ENCODE data around the gene TRIM3. TPM values are rescaled to one million over a fixed set of nuclear protein-coding genes. Genes with fewer than 3 reads are reported as not detected.
A peak's percentile ranks its signal among the peaks of the same experiment; 100 is the strongest.
"Not testable (repeated sequence)": the region's sequence is repeated elsewhere in the genome, so short reads cannot be mapped to it uniquely, and the experiment has no call there.

Gene TRIM3
- 10 to 100 TPM; 37.6 to 49.3 TPM for total RNA-seq
- long read RNA-seq, partial matches to known transcripts = 1 of 8 reads
- long read RNA-seq, other reads (novel, unspliced or antisense) = 5 of 8 reads

DNA sequence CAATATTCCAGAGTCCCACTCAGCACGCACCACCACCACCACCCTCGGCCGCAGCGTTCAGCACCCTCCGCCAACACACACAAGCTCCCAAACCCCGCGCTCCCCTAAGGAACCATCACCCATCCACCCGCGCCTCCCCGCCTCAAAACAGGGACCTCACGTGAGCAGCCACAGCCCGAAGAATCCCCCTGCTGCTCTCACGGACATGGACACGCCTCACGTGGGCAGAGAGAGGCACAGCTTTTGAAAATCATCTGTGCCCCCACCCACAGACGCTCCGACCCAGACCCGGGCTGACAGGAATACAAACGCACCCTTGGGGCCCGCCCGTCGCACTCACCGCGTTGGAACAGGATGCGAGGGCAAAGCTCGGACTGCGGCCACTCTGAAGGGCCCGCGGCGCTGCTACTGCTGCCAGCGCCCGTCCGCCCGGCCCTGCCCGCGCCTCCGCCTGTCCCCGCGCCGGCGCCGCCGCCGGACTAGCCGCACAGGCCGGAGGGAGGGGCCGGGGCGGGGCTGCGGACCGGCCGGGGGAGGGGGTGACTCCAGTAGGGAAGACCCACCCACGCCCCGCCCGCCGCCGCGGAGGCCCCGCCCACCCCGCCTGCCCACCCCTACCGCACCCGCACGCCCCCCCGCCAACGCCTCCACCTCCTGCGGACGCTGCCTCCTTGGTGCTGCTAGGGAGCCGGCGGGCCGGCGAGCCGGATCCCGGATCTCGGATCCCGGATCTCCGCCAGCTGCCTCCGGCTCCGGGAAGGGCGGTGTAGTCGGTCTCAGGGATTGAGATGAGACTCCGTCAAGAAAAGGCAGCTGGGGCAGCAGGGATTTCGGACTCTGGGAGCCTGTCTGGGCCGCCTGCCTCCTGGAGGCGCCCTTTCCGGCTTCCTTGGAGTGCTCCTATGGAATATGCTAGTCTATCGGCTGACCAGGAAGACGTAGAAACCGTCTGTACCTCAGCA is at the start of gene TRIM3:
Gene TRIM3 (minus strand): TSS at position 491 of the 962 bp plus-strand sequence. CDS start 8,246 bp downstream, outside the sequence.
- intact Hi-C loops (cut with DNase I, micrococcal nuclease) = no loop called here
- DNase-seq (peak; percentile 95 to 96), ATAC-seq (peak; percentile 77)

DNA sequence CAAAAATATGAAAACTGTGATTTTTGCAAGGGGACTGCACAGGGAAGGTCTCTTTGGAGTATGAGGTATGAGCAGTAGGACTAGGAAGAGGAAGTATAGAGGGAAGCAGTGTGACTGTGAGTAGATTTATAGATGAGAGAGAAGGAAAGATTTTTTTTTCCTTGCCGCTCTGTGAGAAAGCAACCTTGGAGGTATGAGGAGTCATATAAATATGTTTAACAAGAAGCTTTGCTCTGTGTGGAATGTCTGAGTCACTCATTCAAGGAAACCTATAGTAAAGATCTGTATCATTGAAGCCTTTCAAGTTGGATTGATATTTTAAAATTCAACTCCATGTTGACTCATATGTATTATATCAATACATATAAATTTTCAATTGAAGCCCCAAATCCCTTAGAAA is 49.5 kb upstream of the TRIM3 start:
- ATAC-seq (peak; percentile 64), DNase-seq (no peak)
- intact Hi-C loops (cut with DNase I, micrococcal nuclease) = loop anchor here in 1 of 2 donors (10.0 kb wide), 1 partner anchor 162 kb away; the partner anchor contains the start of gene MRPL17

DNA sequence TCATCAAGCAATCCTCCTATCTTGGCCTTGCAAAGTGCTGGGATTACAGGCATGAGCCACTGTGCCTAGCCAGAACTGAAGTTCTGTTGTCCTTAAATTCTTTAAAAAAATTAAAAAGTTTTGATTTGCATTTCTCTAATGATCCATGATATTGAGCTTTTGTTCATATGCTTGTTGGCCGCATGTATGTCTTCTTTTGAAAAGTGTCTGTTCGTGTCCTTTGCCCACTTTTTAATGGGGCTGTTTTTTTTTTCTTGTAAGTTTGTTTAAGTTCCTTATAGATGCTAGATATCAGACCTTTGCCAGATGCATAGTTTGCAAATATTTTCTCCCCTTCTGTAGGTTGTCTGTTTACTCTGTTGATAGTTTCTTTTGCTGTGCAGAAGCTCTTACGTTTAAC is 48.2 kb upstream of the TRIM3 start:
- not testable (repeated sequence) for ATAC-seq, DNase-seq
- intact Hi-C loops (cut with DNase I, micrococcal nuclease) = loop anchor here in 1 of 2 donors (10.0 kb wide), 1 partner anchor 163 kb away; the partner anchor contains the start of gene MRPL17

GRCh38 chr11:6520265-6520664 is 46.5 kb upstream of the TRIM3 start:
- DNase-seq (no peak), ATAC-seq (peak; percentile 66)
- intact Hi-C loops (cut with DNase I, micrococcal nuclease) = loop anchor here in 1 of 2 donors (10.0 kb wide), 1 partner anchor 165 kb away; the partner anchor contains the start of gene MRPL17

DNA sequence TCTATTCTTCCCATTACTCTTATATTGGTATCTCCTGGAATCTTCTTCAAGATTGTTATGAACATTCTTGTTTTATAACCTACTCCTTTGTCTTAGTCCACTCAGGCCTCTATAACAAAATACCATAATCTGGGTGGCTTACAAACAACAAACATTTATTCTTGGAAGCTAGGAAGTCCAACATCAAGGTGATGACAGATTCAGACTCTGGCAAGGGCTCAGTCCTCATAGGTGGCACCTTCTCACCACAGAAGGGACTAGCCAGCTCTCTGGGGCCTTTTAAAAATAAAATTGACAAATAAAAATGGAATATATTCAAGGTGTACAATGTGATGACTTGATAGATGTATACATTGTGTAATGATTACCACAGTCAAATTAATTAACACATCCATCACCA is 43.1 kb upstream of the TRIM3 start:
- DNase-seq = no peak
- ATAC-seq = no peak
- intact Hi-C loops (cut with DNase I, micrococcal nuclease) = no loop called here

- ATAC-seq (peak; percentile 84), DNase-seq (no peak)
- intact Hi-C loops (cut with DNase I, micrococcal nuclease) = loop anchor here in 1 of 2 donors (5.0 to 10.0 kb wide), 2 partner anchors 71 to 128 kb away; no protein-coding TSS in a partner anchor
These were observed 32.0 kb upstream of the TRIM3 start for GRCh38 chr11:6505577-6506240.

DNA sequence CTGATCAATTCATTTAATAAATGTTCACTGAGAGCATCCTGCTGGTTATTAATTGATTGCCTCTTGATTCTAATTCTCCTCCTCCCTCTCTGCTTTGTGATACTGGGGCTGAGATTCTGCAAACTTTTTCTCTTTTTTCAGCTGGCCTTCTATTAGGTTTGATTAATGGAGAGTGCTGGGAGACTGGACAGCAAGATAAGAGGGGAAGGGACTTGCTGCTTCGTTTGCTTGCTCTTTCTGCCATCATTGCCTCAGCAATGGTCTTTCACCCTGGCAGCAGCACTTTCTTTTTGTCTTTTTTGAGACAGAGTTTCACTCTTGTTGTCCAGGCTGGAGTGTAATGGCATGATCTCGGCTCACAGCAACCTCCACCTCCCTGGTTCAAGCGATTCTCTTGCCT is 30.4 kb upstream of the TRIM3 start:
- ATAC-seq (no peak), DNase-seq (no peak)
- intact Hi-C loops (cut with DNase I, micrococcal nuclease) = loop anchor here in 1 of 2 donors (10.0 kb wide), 1 partner anchor 69 kb away; no protein-coding TSS in a partner anchor

DNA sequence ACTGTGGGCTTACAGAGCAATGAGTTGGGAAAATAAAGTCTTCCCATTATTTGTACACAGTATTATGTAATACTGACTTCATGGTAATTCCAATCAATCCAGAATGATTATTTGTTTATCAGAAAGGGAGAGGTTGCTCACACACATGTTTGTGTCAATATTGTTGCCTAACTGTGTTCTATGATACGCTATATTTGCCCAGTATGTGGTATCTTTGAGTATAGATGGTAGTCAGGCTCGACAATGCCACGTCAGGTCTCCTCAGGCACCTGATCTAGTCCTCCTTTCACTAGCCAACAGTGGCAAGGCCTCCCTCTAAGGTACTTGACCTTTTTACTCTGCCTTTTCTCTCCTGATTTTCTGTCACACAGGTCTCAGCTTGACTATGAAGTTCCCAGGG is 28.6 kb upstream of the TRIM3 start:
- no peak for ATAC-seq

DNA sequence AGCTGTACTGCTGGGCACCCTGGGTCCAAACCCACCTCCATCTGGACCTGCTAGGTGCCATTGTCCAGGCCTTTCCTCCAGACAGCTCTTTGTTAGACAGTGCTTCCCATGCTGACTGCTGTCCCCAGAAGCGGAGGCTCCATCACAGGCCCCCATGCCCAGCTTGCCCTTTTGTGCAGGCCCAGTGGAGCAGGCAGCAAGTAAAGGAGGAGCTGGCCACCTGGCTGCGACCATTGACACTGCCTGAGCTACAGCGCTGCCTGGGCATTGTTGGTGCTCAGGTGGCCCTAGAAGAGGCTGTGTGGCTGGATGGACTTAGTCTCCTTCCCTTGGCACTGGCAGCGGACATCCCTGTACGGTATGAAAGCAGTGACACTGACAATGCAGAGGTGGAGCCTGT is 24.8 kb upstream of the TRIM3 start:
- ATAC-seq (no peak), DNase-seq (no peak)
- intact Hi-C loops (cut with DNase I, micrococcal nuclease) = no loop called here

More for the DNA sequence above, 28.6 kb upstream of the TRIM3 start:
- intact Hi-C loops (cut with DNase I, micrococcal nuclease) = loop anchor here in 1 of 2 donors (10.0 kb wide), 1 partner anchor 68 kb away; no protein-coding TSS in a partner anchor
- no peak for DNase-seq

DNA sequence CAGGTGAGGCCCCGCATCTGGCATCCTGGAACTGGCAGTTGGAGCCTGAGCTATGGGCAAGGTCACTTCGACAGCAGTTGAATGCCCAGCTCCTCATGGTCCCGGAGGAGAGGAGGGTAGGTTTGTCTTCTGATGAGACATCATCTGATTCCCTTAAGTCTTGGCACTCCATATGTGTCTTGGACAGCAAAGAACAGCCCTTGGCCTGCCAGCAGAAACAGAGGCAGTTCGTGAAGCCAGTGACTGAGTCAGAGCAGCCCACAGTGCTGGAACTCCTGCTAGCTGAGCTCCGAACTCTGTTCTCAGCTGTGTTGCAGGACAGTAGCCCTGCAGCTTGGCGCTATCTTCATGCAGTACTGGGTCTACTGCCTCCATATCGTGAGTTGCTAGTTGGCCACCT is 24.4 kb upstream of the TRIM3 start:
- DNase-seq (no peak), ATAC-seq (no peak)
- intact Hi-C loops (cut with DNase I, micrococcal nuclease) = no loop called here

DNA sequence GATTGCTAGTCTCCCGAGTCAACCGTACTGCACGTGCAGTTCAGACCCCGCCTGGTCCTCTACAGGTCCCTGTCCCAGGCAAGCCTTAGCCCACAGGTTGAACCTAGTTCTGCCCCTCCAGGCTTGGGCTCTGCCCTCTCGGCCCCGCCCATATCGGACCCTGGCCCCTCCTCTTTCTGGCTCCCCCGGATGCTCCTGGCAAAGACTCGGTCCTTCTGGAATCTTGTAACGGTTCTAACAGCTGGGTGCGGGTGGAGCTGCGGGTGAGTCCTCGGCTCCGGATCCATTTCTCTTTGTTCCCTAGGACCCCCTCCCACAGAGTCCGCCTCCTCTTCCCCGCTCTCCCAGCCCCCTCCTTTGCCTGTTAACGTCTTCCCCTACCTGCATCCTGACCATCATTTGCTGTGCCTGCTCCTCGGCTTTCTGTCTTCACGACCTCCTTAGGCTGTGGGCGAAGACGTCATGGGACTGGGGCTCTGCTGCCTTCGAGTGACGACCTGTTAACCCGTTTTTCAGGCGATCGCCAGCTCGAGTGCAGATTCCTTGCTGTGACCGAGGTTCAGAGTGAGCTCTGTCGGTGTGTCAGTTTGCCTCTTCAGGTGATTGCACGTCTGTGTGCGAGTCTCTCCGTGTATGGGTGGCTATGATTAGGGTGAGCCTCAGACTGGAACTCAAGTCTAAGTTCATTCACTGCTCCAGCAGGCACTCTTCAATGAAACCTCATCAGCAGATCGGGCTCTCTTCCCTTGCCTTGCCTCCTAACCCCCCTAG is 23.5 kb upstream of the TRIM3 start, which contains the start of gene DNHD1:
Gene DNHD1 (plus strand): TSS at position 212 of the 771 bp plus-strand sequence. CDS start 936 bp downstream, outside the sequence.
- DNase-seq (peak in 1 of 2 donors; percentile 16), ATAC-seq (peak; percentile 18)

GRCh38 chr11:6489306-6489705 is 15.6 kb upstream of the TRIM3 start:
- ATAC-seq = peak; percentile 95
- intact Hi-C loops (cut with DNase I, micrococcal nuclease) = no loop called here
- no peak for DNase-seq

More for the DNA sequence above, 23.5 kb upstream of the TRIM3 start, which contains the start of gene DNHD1:
- intact Hi-C loops (cut with DNase I, micrococcal nuclease) = no loop called here

- ATAC-seq = peak; percentile 28
- intact Hi-C loops (cut with DNase I, micrococcal nuclease) = no loop called here
- DNase-seq = no peak
These were observed 15.1 kb upstream of the TRIM3 start for GRCh38 chr11:6488821-6489220.

- DNase-seq = no peak
- peak; percentile 3 for ATAC-seq
- intact Hi-C loops (cut with DNase I, micrococcal nuclease) = no loop called here
These were observed 14.6 kb upstream of the TRIM3 start for GRCh38 chr11:6488342-6488741.

DNA sequence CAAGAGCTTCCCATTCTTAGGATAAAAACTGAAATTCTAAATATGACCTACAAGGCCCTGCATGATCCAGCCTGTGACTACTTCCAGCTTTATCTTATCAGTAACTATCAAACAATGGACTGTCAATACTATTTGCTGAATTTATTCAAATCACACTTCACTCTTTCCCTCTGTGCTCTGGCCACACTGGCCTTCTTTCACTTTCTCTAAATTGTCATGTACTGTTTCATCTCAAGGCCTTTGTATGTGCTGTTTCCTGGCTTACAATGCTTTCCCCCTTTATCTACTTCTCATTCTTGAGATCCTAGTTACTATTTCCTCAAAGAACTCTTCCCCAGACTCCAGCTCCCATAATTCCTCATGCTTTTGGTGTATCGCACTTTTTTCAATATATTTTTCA is 13.2 kb upstream of the TRIM3 start:
- no peak for DNase-seq
- intact Hi-C loops (cut with DNase I, micrococcal nuclease) = no loop called here
- peak; percentile 6 for ATAC-seq

DNA sequence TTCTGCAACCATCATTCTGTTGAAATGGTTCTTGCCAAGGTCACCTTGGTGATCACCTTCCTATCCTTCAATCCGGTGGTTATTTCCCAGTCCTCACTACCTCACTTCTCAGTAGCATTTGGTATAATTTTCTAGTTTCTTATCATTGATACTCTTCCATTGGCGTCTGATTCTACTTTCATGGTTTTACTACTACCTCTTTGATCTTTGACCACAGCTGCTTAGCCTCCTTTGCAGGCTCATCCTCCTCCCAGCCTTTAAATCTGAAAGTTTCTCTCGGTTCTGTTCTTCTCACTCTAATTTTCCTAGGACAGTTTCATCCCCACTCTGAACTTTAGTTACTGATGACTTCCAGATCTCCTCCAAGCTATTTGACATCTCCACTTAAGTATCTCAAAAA is 12.5 kb upstream of the TRIM3 start:
- ATAC-seq (no peak), DNase-seq (no peak)
- intact Hi-C loops (cut with DNase I, micrococcal nuclease) = no loop called here

DNA sequence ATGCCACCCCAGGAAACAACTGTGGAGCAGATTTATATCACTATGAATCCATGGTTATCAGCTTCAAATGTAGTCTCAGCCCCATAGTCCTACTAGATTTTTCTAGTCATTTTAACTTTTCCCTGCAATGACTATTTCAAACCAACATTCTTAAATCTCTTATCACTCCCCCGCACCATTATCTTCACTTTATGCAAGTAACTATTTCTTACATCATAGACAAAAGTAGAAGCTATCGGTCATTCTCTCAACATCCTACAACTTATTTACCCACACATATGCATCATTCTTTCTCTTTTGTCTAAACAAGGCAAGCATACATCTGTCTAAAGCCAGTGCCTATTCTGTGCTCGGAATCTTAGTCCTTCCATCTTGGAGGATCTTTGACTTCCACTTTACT is 11.9 kb upstream of the TRIM3 start:
- ATAC-seq (no peak), DNase-seq (no peak)
- intact Hi-C loops (cut with DNase I, micrococcal nuclease) = no loop called here

DNA sequence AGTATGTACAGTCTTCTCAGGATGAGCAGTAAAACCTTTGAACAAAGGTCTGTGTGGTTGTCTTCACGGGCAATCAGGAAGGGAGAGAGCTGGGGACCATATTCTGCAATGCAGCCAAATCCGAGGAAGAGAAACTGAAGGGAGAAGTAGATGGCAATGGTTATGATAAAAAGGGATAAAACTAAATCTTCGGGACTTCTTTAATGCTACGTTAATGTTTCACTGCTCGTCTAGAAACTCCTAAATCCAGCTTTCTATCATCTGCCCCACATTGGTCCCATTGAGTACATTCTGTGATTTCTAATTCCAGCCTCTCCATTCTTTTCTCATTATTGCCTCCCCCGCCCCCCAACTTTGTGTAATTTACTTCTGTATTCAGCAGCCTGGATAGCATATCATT is 9.3 kb upstream of the TRIM3 start:
- no peak for ATAC-seq
- intact Hi-C loops (cut with DNase I, micrococcal nuclease) = no loop called here
- DNase-seq = no peak
